ENCODE data around the gene CLEC16A.

The CLEC16A gene

DNA sequence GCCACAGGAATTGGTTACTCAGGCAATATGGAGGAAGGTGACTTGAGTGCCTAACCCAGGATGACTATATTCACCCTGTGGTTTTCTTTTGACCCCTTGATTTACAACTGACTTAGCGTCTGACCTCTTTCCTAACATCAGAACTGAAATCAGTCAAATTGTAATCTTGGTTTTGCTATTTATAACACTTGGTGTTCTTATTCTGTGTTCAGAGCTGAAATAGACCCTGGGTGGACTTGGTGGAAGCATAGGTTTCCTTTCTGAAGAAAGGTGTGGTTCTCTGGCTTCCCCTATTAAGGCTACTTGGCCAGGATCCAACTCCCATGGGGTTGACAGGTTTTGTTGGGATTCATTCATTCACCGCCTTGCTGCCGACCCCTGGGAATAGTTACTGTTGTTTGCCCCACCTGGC lies 80.8 kb downstream of the CLEC16A start:
- no peak overlapping the region for H3K27ac ChIP-seq
- no peak for TF ChIP-seq CTCF (conservative IDR thresholded peaks at IDR 0.05)

DNA sequence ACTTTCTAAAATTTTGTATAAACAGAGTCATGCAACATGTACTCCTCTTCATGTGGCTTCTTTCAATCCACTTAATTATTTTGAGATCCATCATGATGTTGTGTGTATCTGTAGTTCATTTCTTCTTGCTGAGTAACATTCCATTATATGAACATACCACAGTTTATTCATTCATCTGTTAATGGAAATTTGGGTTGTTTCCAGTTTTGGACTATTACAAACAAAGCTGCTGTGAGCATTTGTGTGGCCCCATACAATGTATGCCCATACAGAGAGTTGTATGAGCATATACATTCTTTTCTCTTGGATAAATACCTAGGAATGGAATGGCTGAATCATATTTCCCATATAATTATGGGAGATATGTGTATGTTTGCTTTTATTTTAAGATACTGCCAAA lies 85.6 kb downstream of the CLEC16A start:
- no peak overlapping the region for H3K27ac ChIP-seq
- no peak for TF ChIP-seq CTCF (conservative IDR thresholded peaks at IDR 0.05)

- TF ChIP-seq CTCF (conservative IDR thresholded peaks at IDR 0.05) = no peak
- no peak overlapping the region for H3K27ac ChIP-seq
These were observed 86.7 kb downstream of the CLEC16A start for GRCh38 chr16:11030990-11031510.

DNA sequence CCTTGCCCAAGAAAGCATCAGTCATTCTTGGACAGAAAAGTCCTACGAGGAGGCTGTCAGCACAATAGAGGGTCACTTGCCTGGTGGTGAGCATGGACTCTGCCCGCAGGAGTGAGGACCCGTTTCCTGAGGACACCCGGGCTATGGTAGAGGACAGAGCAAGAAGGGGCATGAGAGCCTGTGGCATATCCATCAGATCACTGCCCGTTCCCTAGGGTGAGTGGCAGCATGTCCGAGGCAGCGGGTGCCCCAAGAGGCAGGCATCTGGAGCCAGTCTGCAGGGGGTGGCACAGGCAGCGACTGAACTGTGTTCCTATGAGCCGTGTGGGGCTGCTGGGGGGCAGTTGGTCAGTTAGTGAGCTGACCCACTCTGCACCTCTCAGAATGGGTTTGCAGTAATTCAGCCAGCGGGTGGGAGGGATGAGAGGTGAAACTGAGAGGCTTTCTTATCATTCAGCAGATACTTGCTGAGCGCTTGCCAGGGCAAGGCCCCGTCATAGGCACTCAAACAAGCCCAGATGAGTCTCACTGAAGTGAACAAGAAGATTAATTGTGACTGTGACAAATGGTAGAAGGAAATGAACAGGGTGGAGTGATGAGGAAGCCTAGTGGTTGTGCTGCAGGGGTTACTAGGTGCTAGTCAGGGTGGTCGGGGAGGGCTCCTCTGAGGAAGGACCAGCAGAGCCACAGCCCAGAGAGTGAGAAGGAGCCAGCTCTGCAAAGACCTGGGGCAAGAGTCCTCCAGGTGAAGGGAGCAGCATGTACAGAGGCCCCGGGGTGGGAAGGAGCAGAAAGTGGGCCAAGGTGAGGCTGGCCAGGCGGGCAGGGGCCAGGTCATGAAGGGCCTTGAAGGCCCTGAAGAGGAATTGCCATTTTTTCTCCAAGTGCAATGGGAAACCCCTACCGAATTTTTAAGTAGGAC lies 87.9 kb downstream of the CLEC16A start:
- no peak overlapping the region for H3K27ac ChIP-seq
- no peak for TF ChIP-seq CTCF (conservative IDR thresholded peaks at IDR 0.05)

- H3K27ac ChIP-seq = no peak overlapping the region
These were observed 88.5 kb downstream of the CLEC16A start for GRCh38 chr16:11032922-11033291.

GRCh38 chr16:11033629-11034420 lies 89.5 kb downstream of the CLEC16A start:
- no peak overlapping the region for H3K27ac ChIP-seq
- no peak for TF ChIP-seq CTCF (conservative IDR thresholded peaks at IDR 0.05)

More at GRCh38 chr16:11032922-11033291, 88.5 kb downstream of the CLEC16A start:
- TF ChIP-seq CTCF (conservative IDR thresholded peaks at IDR 0.05) = no peak

DNA sequence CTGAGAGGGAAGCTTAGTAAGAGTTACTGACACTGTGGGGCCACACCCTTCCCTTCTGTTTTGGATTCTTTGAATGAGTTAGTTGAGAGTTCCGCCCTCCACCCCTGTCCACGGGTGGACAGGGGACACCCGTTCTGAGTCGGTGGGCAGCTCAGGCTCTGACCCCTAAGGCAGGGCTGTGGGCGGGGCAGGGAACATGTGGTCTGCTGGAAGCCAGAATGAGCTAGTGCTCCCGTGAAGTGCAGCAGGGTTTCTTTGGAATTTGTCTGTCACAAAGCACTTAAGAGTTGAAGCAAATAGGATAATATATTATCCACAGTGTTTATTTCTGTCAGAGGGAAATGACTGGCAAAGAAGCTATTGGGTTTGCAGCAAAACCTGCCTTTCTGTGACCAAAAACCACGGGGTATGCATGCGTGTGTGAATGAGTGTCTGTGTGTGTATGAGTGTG lies 90.1 kb downstream of the CLEC16A start:
- no peak for TF ChIP-seq CTCF (conservative IDR thresholded peaks at IDR 0.05)
- H3K27ac ChIP-seq = no peak overlapping the region
